ENCODE measurements around the gene ABHD10.

- TF ChIP-seq, protein P1, sequence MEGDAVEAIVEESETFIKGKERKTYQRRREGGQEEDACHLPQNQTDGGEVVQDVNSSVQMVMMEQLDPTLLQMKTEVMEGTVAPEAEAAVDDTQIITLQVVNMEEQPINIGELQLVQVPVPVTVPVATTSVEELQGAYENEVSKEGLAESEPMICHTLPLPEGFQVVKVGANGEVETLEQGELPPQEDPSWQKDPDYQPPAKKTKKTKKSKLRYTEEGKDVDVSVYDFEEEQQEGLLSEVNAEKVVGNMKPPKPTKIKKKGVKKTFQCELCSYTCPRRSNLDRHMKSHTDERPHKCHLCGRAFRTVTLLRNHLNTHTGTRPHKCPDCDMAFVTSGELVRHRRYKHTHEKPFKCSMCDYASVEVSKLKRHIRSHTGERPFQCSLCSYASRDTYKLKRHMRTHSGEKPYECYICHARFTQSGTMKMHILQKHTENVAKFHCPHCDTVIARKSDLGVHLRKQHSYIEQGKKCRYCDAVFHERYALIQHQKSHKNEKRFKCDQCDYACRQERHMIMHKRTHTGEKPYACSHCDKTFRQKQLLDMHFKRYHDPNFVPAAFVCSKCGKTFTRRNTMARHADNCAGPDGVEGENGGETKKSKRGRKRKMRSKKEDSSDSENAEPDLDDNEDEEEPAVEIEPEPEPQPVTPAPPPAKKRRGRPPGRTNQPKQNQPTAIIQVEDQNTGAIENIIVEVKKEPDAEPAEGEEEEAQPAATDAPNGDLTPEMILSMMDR (IDR thresholded peaks at IDR 0.05): no peak
- TF ChIP-seq POLR2A (IDR thresholded peaks at IDR 0.05): no peak
Measured at GRCh38 chr3:112030901-112031300, 52.1 kb downstream of the ABHD10 start.

Measured in thyroid gland (tissue), 4 donors.